Endothelial cell of umbilical vein (primary cell): Measurements from ENCODE around the gene NCK2.

Source experiments
- CTCF ChIP-seq, 2 donors: IDR thresholded peaks; 1 replicate in 1 of 2; 2 replicates in 1 of 2; pipeline ENCODE4 v1.5.1; 2011; ENCODE audit warnings: low read length in 2 of 2, mild to moderate bottlenecking in 2 of 2, moderate library complexity in 2 of 2, control low read depth in 1 of 2, inconsistent platforms in 1 of 2, low read depth in 1 of 2; ENCODE audit not compliant: insufficient read depth in 1 of 2; ENCODE audit errors: extremely low read depth in 1 of 2
- JUN ChIP-seq: IDR thresholded peaks from 2 replicates; pipeline ENCODE4 v1.6.1; 2011; ENCODE audit warnings: borderline replicate concordance, low read depth; ENCODE audit not compliant: insufficient read length, insufficient read depth
- MAX ChIP-seq: IDR thresholded peaks from 2 replicates; pipeline ENCODE4 v1.6.1; 2011; ENCODE audit not compliant: insufficient read depth, insufficient read length
- POLR2A ChIP-seq: IDR thresholded peaks from 2 replicates; pipeline ENCODE4 v1.6.1; 2012; ENCODE audit warnings: low read depth, mild to moderate bottlenecking, control low read depth, low read length
- POLR2AphosphoS5 ChIP-seq: IDR thresholded peaks from 2 replicates; pipeline ENCODE4 v1.6.1; 2012; ENCODE audit warnings: low read depth, mild to moderate bottlenecking, control low read depth, low read length, moderate library complexity; ENCODE audit not compliant: insufficient read depth

- no peak for TF ChIP-seq CTCF (IDR thresholded peaks at IDR 0.05; ENCODE audit: extremely low read depth in 1 of 2, insufficient read depth in 1 of 2, low read depth in 1 of 2, low read length in 2 of 2)
- TF ChIP-seq POLR2A = no peak
- TF ChIP-seq JUN = no peak
- TF ChIP-seq MAX = no peak
- TF ChIP-seq POLR2AphosphoS5 = no peak
Observed at GRCh38 chr2:105932582-105932981, 187.9 kb downstream of the NCK2 start.
